Trophoblast cell (in vitro differentiated cells and primary cell): ENCODE results near the gene VPS37D.

Experiments used
- DNase-seq, 2 donors: peaks; one replicate each; pipeline ENCODE4 v3.0.0-alpha.2; 2016
- H2AFZ ChIP-seq: 2 replicates; pipeline ENCODE4 v1.6.1; 2013; ENCODE audit warnings: low read length, moderate library complexity, mild to moderate bottlenecking; ENCODE audit not compliant: insufficient read depth, poor library complexity
- H2AK5ac ChIP-seq: 2 replicates; pipeline ENCODE4 v1.6.1; 2013; ENCODE audit warnings: mild to moderate bottlenecking, low read length
- H2BK120ac ChIP-seq: 2 replicates; pipeline ENCODE4 v1.6.1; 2013; ENCODE audit warnings: low read length, mild to moderate bottlenecking, moderate library complexity; ENCODE audit not compliant: insufficient read depth, poor library complexity
- H2BK12ac ChIP-seq: 2 replicates; pipeline ENCODE4 v1.6.1; 2013; ENCODE audit warnings: mild to moderate bottlenecking, low read length, moderate library complexity
- H2BK5ac ChIP-seq: 2 replicates; pipeline ENCODE4 v1.6.1; 2013; ENCODE audit warnings: low read length, low read depth, moderate library complexity, mild to moderate bottlenecking; ENCODE audit not compliant: poor library complexity
- H3K14ac ChIP-seq: 2 replicates; pipeline ENCODE4 v1.6.1; 2013; ENCODE audit warnings: mild to moderate bottlenecking, low read length
- H3K18ac ChIP-seq: 2 replicates; pipeline ENCODE4 v1.6.1; 2013; ENCODE audit warnings: mild to moderate bottlenecking, low read length
- H3K23ac ChIP-seq: 2 replicates; pipeline ENCODE4 v1.6.1; 2013; ENCODE audit warnings: low read length
- H3K27ac ChIP-seq: 2 replicates; pipeline ENCODE4 v1.5.1; 2013; ENCODE audit warnings: low read depth, mild to moderate bottlenecking, inconsistent platforms, low read length, moderate library complexity
- H3K27me3 ChIP-seq: 2 replicates; pipeline ENCODE4 v1.6.1; 2013; ENCODE audit warnings: inconsistent platforms, mild to moderate bottlenecking, low read length, moderate library complexity; ENCODE audit not compliant: insufficient read depth
- H3K36me3 ChIP-seq, 2 experiments: 1 replicate in 1 of 2; 2 replicates in 1 of 2; pipeline ENCODE4 v1.6.1; 2013; ENCODE audit warnings: low read length in 2 of 2, mild to moderate bottlenecking in 2 of 2, moderate library complexity in 1 of 2; ENCODE audit not compliant: insufficient read depth in 2 of 2, control insufficient read depth in 1 of 2
- H3K4ac ChIP-seq: 2 replicates; pipeline ENCODE4 v1.6.1; 2013; ENCODE audit warnings: low read depth, mild to moderate bottlenecking, low read length, moderate library complexity
- H3K4me1 ChIP-seq, 2 experiments: 1 replicate in 1 of 2; 2 replicates in 1 of 2; pipeline ENCODE4 v1.6.1; 2013; ENCODE audit warnings: low read length in 2 of 2, mild to moderate bottlenecking in 2 of 2, moderate library complexity in 1 of 2; ENCODE audit not compliant: insufficient read depth in 2 of 2, control insufficient read depth in 1 of 2
- H3K4me2 ChIP-seq: 2 replicates; pipeline ENCODE4 v1.6.1; 2013; ENCODE audit warnings: inconsistent platforms, mild to moderate bottlenecking, low read length, moderate library complexity
- H3K4me3 ChIP-seq: 2 replicates; pipeline ENCODE4 v1.5.1; 2013; ENCODE audit warnings: mild to moderate bottlenecking, low read depth, low read length, inconsistent platforms
- H3K79me1 ChIP-seq: one replicate; pipeline ENCODE4 v1.6.1; 2013; ENCODE audit warnings: low read length
- H3K79me2 ChIP-seq: 2 replicates; pipeline ENCODE4 v1.6.1; 2013; ENCODE audit warnings: low read length, mild to moderate bottlenecking; ENCODE audit not compliant: control insufficient read depth, insufficient read depth, poor library complexity
- H3K9ac ChIP-seq: 2 replicates; pipeline ENCODE4 v1.6.1; 2013; ENCODE audit warnings: mild to moderate bottlenecking, low read length
- H3K9me3 ChIP-seq: 2 replicates; pipeline ENCODE4 v1.6.1; 2013; ENCODE audit warnings: low read depth, mild to moderate bottlenecking, control low read depth, inconsistent platforms, low read length; ENCODE audit not compliant: insufficient read depth
- H4K12ac ChIP-seq: 2 replicates; pipeline ENCODE4 v1.6.1; 2013; ENCODE audit warnings: low read depth, mild to moderate bottlenecking, low read length, moderate library complexity
- H4K8ac ChIP-seq: 2 replicates; pipeline ENCODE4 v1.6.1; 2013; ENCODE audit warnings: low read depth, mild to moderate bottlenecking, low read length, moderate library complexity
- H4K91ac ChIP-seq: one replicate; pipeline ENCODE4 v1.6.1; 2013; ENCODE audit warnings: low read depth, mild to moderate bottlenecking, low read length, moderate library complexity
- WGBS: extraction: QIAGEN DNeasy Blood & Tissue Kit; methylation state at CpG from one replicate; pipeline ENCODE4 v1.1.7; 2013; ENCODE audit warnings: missing lambda C conversion rate; ENCODE audit not compliant: insufficient read length, insufficient coverage; ENCODE audit errors: extremely low coverage; 5-methylcytosine and 5-hydroxymethylcytosine counted together

VPS37D gene

DNA sequence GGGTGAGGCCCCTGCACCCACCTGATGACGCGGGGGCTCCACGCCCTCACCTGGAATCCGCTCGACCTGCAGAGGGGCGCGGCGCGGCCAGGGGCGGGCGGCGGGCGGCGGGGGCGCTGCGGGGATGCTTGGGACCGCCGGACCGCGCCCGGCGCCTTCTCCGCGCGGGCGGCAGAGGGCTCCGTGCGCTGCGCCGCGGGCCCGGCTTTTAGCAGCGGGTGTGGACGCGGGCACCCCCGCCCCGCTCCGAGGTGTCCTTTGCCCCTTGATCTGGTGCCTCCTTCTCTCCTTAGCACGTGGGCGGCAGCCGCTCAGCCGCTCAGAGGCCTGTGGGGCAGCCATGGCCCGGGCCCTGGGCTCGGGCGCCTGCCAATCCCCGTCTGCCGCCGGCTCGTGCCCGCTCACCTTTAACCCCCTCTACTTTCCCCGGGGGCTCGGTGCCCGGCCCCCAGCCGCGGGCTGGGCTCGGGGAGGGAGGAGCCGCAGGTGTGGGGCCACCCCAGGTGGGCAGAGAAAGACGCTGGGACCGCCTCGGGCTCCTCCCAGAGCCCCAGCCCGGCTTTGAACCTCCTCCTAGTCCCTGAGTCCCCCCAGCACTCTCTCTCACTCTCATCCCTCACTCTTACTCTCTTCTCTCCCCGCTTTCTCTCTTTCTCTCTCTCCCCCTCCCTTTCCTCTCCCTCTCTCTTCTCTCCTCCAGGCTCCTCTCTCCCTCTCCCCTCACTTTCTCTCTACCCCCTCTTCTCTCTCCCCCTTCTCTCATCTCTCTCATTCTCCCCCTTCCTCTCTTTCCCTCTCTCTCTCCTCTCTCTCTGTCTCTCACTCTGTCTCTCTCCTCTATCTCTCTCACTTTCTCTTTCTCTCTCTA lies 19.7 kb upstream of the VPS37D start:
- no peak overlapping the region for H3K4ac ChIP-seq
- H4K91ac ChIP-seq, result no peak overlapping the region
- H3K27me3 ChIP-seq, result peaks cover 30% of the 10 kb centered on the region
- WGBS, result 75% methylated on average over 1 of the region's 62 CpGs
- H2BK120ac ChIP-seq, result no peak overlapping the region
- H3K14ac ChIP-seq, result no peak overlapping the region
- no peak overlapping the region for H4K8ac ChIP-seq
- H2BK12ac ChIP-seq, result no peak overlapping the region
- H3K4me1 ChIP-seq, result peaks cover 0 to 4% of the 10 kb centered on the region in 2 experiments
- H4K12ac ChIP-seq, result no peak overlapping the region
- DNase-seq, result peak in 1 of 2 donors; percentile 21
- H3K27ac ChIP-seq, result no peak overlapping the region
- H2AFZ ChIP-seq, result peak overlapping the region; percentile 40
- no peaks in the 10 kb centered on the region for H3K36me3 ChIP-seq
- no peak overlapping the region for H3K9ac ChIP-seq
- peak overlapping the region; percentile 55 for H3K4me2 ChIP-seq
- H3K18ac ChIP-seq, result no peak overlapping the region
- no peaks in the 10 kb centered on the region for H3K79me2 ChIP-seq
- H2AK5ac ChIP-seq, result no peak overlapping the region
- no peak overlapping the region for H2BK5ac ChIP-seq
- peaks cover 4% of the 10 kb centered on the region for H3K9me3 ChIP-seq
- no peaks in the 10 kb centered on the region for H3K79me1 ChIP-seq
- H3K23ac ChIP-seq, result no peak overlapping the region
- no peak overlapping the region for H3K4me3 ChIP-seq

DNA sequence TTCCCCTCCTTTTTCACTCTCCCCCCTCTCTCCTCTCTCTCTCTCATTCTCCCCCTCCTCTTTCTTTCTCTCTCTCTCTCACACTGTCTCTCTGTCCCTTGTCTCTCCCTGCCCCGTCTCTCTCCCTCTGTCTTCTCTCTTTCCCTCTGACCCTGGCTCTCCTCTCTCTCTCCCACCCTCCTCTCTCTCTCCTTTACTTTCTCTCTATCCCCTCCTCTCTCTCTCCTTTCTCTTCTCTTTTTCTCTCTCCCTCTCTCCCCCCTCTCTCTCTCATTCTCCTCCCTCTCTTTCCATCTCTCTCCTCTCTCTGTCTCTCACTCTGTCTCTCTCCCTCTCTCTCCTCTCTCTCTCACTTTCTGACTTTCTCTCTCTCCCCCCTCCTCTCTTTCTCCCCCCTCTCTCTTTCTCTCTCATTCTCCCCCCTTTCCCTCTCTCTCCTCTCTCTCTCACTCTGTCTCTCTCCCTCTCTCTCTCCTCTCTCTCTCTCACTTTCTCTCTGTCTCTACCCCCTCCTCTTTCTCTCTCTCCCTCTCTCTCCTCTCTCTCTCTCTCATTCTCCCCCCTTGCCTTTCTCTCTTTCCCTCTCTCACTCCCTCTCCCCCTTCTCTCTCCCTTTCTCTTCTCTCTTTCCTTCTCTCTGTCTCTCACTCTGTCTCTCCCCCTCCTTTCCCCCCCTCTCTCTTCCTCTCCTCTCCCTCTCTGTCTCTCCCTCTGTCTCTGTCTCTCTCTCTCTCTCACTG lies 18.9 kb upstream of the VPS37D start:
- no peak overlapping the region for H2AFZ ChIP-seq
- no CpG with 5 or more reads among the region's 1 CpG for WGBS
- no peak overlapping the region for H3K23ac ChIP-seq

GRCh38 chr7:73649576-73649975 lies 18.1 kb upstream of the VPS37D start:
- H3K79me1 ChIP-seq, result no peaks in the 10 kb centered on the region
- no peak overlapping the region for H2BK5ac ChIP-seq
- no peak overlapping the region for H4K12ac ChIP-seq
- no peak overlapping the region for H3K27ac ChIP-seq
- no peak overlapping the region for H3K23ac ChIP-seq
- H3K36me3 ChIP-seq, result no peaks in the 10 kb centered on the region
- H3K14ac ChIP-seq, result no peak overlapping the region
- peak overlapping the region; percentile 25 for H3K4me3 ChIP-seq
- no peak overlapping the region for H3K9ac ChIP-seq
- no peak overlapping the region for H3K18ac ChIP-seq
- WGBS, result no CpG with 5 or more reads among the region's 9 CpGs
- no peak overlapping the region for H2BK12ac ChIP-seq
- H4K8ac ChIP-seq, result no peak overlapping the region
- no peak overlapping the region for H2AFZ ChIP-seq
- no peak for DNase-seq
- peaks cover 0 to 4% of the 10 kb centered on the region in 2 experiments for H3K4me1 ChIP-seq
- H3K27me3 ChIP-seq, result peaks cover 30% of the 10 kb centered on the region
- H2BK120ac ChIP-seq, result no peak overlapping the region
- H3K9me3 ChIP-seq, result peaks cover 4% of the 10 kb centered on the region
- H3K4me2 ChIP-seq, result no peak overlapping the region
- no peak overlapping the region for H2AK5ac ChIP-seq
- H3K79me2 ChIP-seq, result no peaks in the 10 kb centered on the region
- no peak overlapping the region for H3K4ac ChIP-seq
- H4K91ac ChIP-seq, result no peak overlapping the region

More for the DNA sequence above, 18.9 kb upstream of the VPS37D start:
- H3K9me3 ChIP-seq, result peaks cover 4% of the 10 kb centered on the region
- peaks cover 30% of the 10 kb centered on the region for H3K27me3 ChIP-seq
- H4K8ac ChIP-seq, result no peak overlapping the region
- no peak overlapping the region for H2AK5ac ChIP-seq
- no peak overlapping the region for H2BK12ac ChIP-seq
- no peak overlapping the region for H3K27ac ChIP-seq
- H3K14ac ChIP-seq, result no peak overlapping the region
- DNase-seq, result no peak
- no peak overlapping the region for H2BK5ac ChIP-seq
- no peak overlapping the region for H2BK120ac ChIP-seq
- H3K79me2 ChIP-seq, result no peaks in the 10 kb centered on the region
- no peak overlapping the region for H3K4me3 ChIP-seq
- no peaks in the 10 kb centered on the region for H3K36me3 ChIP-seq
- no peak overlapping the region for H4K91ac ChIP-seq
- H3K4me2 ChIP-seq, result no peak overlapping the region
- H3K79me1 ChIP-seq, result no peaks in the 10 kb centered on the region
- H3K4ac ChIP-seq, result no peak overlapping the region
- no peak overlapping the region for H3K9ac ChIP-seq
- H3K4me1 ChIP-seq, result peaks cover 0 to 4% of the 10 kb centered on the region in 2 experiments
- no peak overlapping the region for H4K12ac ChIP-seq
- no peak overlapping the region for H3K18ac ChIP-seq

DNA sequence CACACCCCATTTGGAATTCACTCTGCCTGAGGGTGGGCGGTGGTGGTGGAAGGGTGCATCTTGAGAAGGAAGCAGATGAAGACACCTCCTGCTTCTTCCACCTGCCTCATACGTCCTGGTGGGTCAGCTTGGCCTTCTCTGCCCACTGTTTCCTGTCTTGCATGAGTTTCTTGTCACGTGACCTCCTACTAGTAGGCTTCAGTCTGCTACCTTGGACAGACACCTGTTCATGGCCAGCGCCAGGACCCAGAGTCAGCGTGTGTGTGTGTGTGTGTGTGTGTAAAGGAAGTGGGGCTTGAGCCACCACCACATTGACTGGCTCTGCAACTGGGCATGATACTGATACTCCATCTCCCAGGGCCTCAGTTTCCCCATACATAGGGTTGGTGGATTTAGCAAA lies 17.1 kb upstream of the VPS37D start:
- no peak overlapping the region for H2BK120ac ChIP-seq
- H3K27me3 ChIP-seq, result peaks cover 30% of the 10 kb centered on the region
- peaks cover 4% of the 10 kb centered on the region for H3K9me3 ChIP-seq
- no peaks in the 10 kb centered on the region for H3K79me1 ChIP-seq
- peak overlapping the region; percentile 0 for H3K4me3 ChIP-seq
- no peak overlapping the region for H2BK5ac ChIP-seq
- no peak overlapping the region for H3K9ac ChIP-seq
- H3K36me3 ChIP-seq, result no peaks in the 10 kb centered on the region
- H4K12ac ChIP-seq, result no peak overlapping the region
- H3K79me2 ChIP-seq, result no peaks in the 10 kb centered on the region
- no peak overlapping the region for H4K8ac ChIP-seq
- no peak overlapping the region for H3K18ac ChIP-seq
- no peak overlapping the region for H3K4ac ChIP-seq
- no peak for DNase-seq
- WGBS, result no CpG with 5 or more reads among the region's 5 CpGs
- H3K23ac ChIP-seq, result no peak overlapping the region
- H3K4me2 ChIP-seq, result no peak overlapping the region
- no peak overlapping the region for H2AFZ ChIP-seq
- H3K4me1 ChIP-seq, result peaks cover 0 to 4% of the 10 kb centered on the region in 2 experiments
- no peak overlapping the region for H3K27ac ChIP-seq
- no peak overlapping the region for H4K91ac ChIP-seq
- H2BK12ac ChIP-seq, result no peak overlapping the region
- no peak overlapping the region for H3K14ac ChIP-seq
- no peak overlapping the region for H2AK5ac ChIP-seq
